ENCODE results near the gene MICOS13.

DNA sequence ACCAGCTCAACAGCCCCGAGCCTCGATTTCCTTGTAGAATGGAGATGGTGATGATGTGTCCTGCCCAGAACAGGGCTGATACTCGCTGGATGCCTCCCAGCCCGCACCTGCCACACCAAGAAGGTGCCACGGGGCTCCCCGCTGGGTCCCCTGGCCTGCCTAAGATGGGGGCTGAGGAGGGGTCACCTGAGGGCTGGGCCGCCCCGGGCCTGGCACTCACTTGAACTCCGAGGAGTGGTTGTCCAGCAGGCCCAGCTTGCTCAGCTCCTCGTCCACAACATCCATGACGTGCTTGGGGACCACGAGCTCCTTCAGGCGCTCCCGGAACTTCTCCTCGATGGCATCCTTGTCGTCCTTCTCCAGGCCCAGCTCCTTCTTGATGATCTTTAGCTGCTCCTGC, 25.2 kb upstream of the MICOS13 start:
- TF ChIP-seq MEIS1 (CRISPR knock-in tag; IDR thresholded peaks at IDR 0.05; ENCODE audit: borderline replicate concordance) (no peak), ZNF140 (tag by site-specific recombination; IDR thresholded peaks at IDR 0.05) (no peak), PRDM1 (tag by site-specific recombination; IDR thresholded peaks at IDR 0.05) (no peak), MYNN (tag by site-specific recombination; IDR thresholded peaks at IDR 0.05; ENCODE audit: borderline replicate concordance) (no peak)
- TF ChIP-seq, protein P1, sequence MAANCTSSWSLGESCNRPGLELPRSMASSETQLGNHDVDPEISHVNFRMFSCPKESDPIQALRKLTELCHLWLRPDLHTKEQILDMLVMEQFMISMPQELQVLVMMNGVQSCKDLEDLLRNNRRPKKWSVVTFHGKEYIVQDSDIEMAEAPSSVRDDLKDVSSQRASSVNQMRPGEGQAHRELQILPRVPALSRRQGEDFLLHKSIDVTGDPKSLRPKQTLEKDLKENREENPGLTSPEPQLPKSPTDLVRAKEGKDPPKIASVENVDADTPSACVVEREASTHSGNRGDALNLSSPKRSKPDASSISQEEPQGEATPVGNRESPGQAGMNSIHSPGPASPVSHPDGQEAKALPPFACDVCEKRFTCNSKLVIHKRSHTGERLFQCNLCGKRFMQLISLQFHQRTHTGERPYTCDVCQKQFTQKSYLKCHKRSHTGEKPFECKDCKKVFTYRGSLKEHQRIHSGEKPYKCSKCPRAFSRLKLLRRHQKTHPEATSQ (tag by site-specific recombination; IDR thresholded peaks at IDR 0.05): no peak
- TF ChIP-seq, protein P2, sequence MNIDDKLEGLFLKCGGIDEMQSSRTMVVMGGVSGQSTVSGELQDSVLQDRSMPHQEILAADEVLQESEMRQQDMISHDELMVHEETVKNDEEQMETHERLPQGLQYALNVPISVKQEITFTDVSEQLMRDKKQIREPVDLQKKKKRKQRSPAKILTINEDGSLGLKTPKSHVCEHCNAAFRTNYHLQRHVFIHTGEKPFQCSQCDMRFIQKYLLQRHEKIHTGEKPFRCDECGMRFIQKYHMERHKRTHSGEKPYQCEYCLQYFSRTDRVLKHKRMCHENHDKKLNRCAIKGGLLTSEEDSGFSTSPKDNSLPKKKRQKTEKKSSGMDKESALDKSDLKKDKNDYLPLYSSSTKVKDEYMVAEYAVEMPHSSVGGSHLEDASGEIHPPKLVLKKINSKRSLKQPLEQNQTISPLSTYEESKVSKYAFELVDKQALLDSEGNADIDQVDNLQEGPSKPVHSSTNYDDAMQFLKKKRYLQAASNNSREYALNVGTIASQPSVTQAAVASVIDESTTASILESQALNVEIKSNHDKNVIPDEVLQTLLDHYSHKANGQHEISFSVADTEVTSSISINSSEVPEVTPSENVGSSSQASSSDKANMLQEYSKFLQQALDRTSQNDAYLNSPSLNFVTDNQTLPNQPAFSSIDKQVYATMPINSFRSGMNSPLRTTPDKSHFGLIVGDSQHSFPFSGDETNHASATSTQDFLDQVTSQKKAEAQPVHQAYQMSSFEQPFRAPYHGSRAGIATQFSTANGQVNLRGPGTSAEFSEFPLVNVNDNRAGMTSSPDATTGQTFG (tag by site-specific recombination; IDR thresholded peaks at IDR 0.05; ENCODE audit: borderline replicate concordance): no peak
- TF ChIP-seq, protein P3, sequence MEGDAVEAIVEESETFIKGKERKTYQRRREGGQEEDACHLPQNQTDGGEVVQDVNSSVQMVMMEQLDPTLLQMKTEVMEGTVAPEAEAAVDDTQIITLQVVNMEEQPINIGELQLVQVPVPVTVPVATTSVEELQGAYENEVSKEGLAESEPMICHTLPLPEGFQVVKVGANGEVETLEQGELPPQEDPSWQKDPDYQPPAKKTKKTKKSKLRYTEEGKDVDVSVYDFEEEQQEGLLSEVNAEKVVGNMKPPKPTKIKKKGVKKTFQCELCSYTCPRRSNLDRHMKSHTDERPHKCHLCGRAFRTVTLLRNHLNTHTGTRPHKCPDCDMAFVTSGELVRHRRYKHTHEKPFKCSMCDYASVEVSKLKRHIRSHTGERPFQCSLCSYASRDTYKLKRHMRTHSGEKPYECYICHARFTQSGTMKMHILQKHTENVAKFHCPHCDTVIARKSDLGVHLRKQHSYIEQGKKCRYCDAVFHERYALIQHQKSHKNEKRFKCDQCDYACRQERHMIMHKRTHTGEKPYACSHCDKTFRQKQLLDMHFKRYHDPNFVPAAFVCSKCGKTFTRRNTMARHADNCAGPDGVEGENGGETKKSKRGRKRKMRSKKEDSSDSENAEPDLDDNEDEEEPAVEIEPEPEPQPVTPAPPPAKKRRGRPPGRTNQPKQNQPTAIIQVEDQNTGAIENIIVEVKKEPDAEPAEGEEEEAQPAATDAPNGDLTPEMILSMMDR (tag by site-specific recombination; IDR thresholded peaks at IDR 0.05): no peak

All from HEK293 (cell line).